ENCODE data around the gene CNOT2.

CNOT2 gene

DNA sequence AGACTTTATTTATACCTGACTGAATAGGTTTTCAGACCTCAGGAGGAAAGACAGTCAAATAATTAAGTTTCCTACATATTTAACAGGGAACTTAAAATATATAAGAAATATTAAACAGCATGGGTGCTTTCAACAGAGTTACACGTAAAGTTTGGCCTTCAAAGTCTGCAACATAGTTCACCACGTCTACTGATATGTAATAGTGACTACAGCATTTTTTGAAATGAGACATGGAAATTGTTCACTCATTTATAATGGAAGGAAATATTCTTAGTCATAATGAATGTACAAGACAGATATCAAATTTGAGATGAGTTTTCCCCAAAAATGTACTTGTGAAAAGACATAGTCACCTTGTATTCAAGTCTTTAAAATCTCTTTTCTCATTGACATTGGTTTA is 66.1 kb downstream of the CNOT2 start:
- FAIRE-seq, result no peak
- DNase-seq (ENCODE audit: insufficient read length, low spot score), result no peak
- TF ChIP-seq, protein P1, sequence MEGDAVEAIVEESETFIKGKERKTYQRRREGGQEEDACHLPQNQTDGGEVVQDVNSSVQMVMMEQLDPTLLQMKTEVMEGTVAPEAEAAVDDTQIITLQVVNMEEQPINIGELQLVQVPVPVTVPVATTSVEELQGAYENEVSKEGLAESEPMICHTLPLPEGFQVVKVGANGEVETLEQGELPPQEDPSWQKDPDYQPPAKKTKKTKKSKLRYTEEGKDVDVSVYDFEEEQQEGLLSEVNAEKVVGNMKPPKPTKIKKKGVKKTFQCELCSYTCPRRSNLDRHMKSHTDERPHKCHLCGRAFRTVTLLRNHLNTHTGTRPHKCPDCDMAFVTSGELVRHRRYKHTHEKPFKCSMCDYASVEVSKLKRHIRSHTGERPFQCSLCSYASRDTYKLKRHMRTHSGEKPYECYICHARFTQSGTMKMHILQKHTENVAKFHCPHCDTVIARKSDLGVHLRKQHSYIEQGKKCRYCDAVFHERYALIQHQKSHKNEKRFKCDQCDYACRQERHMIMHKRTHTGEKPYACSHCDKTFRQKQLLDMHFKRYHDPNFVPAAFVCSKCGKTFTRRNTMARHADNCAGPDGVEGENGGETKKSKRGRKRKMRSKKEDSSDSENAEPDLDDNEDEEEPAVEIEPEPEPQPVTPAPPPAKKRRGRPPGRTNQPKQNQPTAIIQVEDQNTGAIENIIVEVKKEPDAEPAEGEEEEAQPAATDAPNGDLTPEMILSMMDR (IDR thresholded peaks at IDR 0.05; ENCODE audit: insufficient read depth, missing control alignments), result no peak

DNA sequence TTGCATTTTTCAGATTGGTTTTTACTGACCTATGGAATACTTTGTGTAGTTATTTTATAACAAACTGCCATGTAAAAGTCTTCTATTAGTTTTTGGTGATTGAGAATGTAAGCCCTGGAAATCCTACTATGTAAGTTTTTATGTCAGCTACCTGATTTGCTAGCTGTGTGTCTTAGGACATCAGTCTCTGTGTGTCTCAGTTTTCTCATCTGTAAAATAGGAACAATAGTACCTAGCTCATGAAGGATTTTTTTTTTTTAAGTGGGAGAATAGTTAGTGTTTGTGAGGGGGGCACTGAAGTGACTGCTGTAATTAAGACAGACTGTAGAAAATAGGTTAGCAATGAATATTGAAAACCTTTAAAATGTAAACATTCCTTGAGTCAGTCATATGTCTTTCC is 70.9 kb downstream of the CNOT2 start:
- DNase-seq (ENCODE audit: insufficient read length, low spot score) (no peak), FAIRE-seq (no peak)
- TF ChIP-seq, protein P1 (IDR thresholded peaks at IDR 0.05; ENCODE audit: insufficient read depth, missing control alignments), result no peak

DNA sequence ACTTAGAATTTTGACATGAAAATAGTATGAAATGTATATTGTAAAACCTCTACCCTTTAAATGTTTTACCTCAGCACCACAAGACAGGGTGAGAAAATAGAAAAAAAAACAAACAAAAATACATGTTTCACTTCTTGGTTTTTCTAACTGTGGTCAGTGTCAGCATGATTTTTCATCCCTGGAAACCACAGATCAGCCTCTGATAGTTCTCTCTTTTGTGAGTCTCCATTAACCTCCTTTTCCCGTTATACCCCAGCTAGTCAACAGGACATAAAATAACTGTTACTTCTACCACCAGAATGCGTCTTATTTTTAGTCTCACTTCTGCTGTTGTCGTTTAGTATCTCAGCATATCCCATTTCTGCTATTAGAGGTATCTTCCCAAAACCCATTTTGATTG is 74.5 kb downstream of the CNOT2 start:
- TF ChIP-seq, protein P1 (IDR thresholded peaks at IDR 0.05; ENCODE audit: insufficient read depth, missing control alignments), result no peak
- no peak for FAIRE-seq
- DNase-seq (ENCODE audit: insufficient read length, low spot score), result no peak

DNA sequence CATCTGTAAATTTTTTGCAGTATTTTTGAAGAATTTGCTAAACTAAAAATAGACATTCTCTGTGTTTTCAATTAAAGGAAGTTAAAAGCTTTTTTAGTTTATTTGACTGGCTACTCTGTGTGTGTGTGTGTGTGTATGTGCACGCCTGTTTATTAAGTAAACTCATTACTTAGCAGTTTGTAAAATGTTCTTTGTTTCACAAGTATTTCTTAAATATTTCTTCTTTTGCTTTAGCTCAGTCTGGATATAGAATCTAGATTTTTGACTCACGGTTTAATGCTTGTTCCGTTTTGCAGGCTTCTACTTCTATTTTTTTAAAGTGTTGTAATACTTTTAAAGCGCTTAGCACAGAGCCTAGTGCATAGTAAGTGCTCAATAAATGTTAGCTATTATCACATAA is 76.4 kb downstream of the CNOT2 start:
- DNase-seq (ENCODE audit: insufficient read length, low spot score), result no peak
- TF ChIP-seq, protein P1 (IDR thresholded peaks at IDR 0.05; ENCODE audit: insufficient read depth, missing control alignments), result no peak
- no peak for FAIRE-seq

DNA sequence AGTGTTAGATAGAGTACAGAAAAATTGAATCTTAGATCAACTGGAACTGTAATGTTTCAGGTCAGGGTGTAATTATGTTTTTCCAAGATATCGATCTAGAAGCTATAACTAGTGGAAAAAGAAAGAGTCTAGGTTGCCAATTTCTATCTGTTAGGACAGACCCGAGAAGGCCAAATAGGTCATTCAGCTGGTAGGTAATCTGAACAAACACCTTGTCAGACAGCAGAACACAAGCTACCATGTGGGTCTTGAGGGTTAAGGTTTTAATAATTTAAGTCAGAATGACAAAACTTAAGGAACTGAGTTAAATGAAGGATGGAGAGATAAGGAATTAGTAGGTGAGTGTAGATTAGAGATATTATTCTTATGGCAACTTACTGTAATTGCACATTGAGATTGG is 78.0 kb downstream of the CNOT2 start:
- no peak for DNase-seq (ENCODE audit: insufficient read length, low spot score)
- no peak for FAIRE-seq

DNA sequence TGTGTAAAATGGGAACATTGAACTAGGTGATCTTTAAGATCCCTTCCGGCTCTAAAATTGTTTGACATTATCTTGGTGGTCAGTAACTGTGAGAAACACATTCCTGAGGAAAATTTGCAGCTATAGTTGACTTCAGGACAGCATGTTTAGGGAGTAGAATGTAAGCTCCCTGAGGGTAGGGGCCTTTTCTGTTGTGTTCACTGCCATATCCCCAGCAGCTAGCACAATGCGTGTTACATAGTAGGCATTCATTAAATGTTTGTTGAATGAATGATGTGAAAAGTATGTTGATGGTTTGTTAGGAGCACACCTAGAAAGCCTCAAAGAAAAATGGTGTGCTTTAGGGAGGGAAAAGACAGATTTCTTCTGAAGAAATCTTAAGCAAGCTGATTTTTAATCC is 84.3 kb downstream of the CNOT2 start:
- FAIRE-seq (no peak), DNase-seq (ENCODE audit: insufficient read length, low spot score) (no peak)
- TF ChIP-seq, protein P1 (IDR thresholded peaks at IDR 0.05; ENCODE audit: insufficient read depth, missing control alignments), result no peak

More for the DNA sequence above, 78.0 kb downstream of the CNOT2 start:
- TF ChIP-seq, protein P1 (IDR thresholded peaks at IDR 0.05; ENCODE audit: insufficient read depth, missing control alignments), result no peak

DNA sequence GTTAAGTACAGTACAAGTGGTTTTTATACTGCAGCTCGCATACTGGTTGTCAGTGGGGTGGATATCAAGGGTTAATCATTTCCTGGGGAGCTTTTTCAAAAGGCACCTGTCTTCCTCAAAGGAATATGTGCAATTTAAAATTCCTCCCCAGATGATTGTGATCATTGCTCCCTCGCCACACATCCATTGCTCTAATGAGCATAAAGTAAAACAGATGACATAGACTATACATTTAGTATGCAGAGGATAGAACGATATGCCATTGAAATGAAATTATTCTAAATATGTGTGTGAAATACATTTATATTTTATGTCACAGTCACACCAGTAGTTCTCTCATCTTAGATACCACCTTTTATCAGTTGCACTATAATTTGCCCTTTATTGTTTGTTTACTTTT is 86.5 kb downstream of the CNOT2 start:
- TF ChIP-seq, protein P1 (IDR thresholded peaks at IDR 0.05; ENCODE audit: insufficient read depth, missing control alignments), result no peak
- DNase-seq (ENCODE audit: insufficient read length, low spot score) (no peak), FAIRE-seq (no peak)
